ENCODE results near the gene C12orf50. TPM values are rescaled to one million over a fixed set of nuclear protein-coding genes. Genes with fewer than 3 reads are reported as not detected.

The C12orf50 gene
- total and polyA plus RNA-seq, 2 of the 13 experiments (the other 11 are each of a cell fraction or from before 2014, with no cell fraction given) = not detected

GRCh38 chr12:88035271-88035906 lies 6.2 kb upstream of the C12orf50 start (continued):
- TF ChIP-seq ZSCAN5A (CRISPR knock-in tag; IDR thresholded peaks at IDR 0.05; ENCODE audit: borderline replicate concordance) = 0 out of 2 replicates have a peak, but pooled peaks have one; percentile 53
- TF ChIP-seq, protein P1, sequence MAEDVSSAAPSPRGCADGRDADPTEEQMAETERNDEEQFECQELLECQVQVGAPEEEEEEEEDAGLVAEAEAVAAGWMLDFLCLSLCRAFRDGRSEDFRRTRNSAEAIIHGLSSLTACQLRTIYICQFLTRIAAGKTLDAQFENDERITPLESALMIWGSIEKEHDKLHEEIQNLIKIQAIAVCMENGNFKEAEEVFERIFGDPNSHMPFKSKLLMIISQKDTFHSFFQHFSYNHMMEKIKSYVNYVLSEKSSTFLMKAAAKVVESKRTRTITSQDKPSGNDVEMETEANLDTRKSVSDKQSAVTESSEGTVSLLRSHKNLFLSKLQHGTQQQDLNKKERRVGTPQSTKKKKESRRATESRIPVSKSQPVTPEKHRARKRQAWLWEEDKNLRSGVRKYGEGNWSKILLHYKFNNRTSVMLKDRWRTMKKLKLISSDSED (CRISPR knock-in tag; IDR thresholded peaks at IDR 0.05) = no peak
- TF ChIP-seq, protein P2, sequence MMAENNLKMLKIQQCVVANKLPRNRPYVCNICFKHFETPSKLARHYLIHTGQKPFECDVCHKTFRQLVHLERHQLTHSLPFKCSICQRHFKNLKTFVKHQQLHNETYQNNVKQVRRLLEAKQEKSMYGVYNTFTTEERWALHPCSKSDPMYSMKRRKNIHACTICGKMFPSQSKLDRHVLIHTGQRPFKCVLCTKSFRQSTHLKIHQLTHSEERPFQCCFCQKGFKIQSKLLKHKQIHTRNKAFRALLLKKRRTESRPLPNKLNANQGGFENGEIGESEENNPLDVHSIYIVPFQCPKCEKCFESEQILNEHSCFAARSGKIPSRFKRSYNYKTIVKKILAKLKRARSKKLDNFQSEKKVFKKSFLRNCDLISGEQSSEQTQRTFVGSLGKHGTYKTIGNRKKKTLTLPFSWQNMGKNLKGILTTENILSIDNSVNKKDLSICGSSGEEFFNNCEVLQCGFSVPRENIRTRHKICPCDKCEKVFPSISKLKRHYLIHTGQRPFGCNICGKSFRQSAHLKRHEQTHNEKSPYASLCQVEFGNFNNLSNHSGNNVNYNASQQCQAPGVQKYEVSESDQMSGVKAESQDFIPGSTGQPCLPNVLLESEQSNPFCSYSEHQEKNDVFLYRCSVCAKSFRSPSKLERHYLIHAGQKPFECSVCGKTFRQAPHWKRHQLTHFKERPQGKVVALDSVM (CRISPR knock-in tag; IDR thresholded peaks at IDR 0.05) = no peak; the same call in 1 of the 2 replicates
- TF ChIP-seq KDM2A (CRISPR knock-in tag; IDR thresholded peaks at IDR 0.05; ENCODE audit: borderline replicate concordance, low read depth) = peak; percentile 94
- peak; percentile 89; the same call in 1 of the 2 replicates for TF ChIP-seq AHR (CRISPR knock-in tag; IDR thresholded peaks at IDR 0.05)
- no peak for TF ChIP-seq ZNF24 (IDR thresholded peaks at IDR 0.05)
- TF ChIP-seq ZNF768 (CRISPR knock-in tag; IDR thresholded peaks at IDR 0.05) = peak; percentile 73
- TF ChIP-seq ZNF451 (CRISPR knock-in tag; IDR thresholded peaks at IDR 0.05) = peak; percentile 66; the same call in 1 of the 2 replicates
- no peak for TF ChIP-seq SNAPC2 (CRISPR knock-in tag; IDR thresholded peaks at IDR 0.05)
- no peak; the same call in 1 of the 2 replicates for TF ChIP-seq RARA (CRISPR knock-in tag; IDR thresholded peaks at IDR 0.05)
- TF ChIP-seq PBX3 (CRISPR knock-in tag; IDR thresholded peaks at IDR 0.05; ENCODE audit: borderline replicate concordance) = no peak
- TF ChIP-seq, protein P3, sequence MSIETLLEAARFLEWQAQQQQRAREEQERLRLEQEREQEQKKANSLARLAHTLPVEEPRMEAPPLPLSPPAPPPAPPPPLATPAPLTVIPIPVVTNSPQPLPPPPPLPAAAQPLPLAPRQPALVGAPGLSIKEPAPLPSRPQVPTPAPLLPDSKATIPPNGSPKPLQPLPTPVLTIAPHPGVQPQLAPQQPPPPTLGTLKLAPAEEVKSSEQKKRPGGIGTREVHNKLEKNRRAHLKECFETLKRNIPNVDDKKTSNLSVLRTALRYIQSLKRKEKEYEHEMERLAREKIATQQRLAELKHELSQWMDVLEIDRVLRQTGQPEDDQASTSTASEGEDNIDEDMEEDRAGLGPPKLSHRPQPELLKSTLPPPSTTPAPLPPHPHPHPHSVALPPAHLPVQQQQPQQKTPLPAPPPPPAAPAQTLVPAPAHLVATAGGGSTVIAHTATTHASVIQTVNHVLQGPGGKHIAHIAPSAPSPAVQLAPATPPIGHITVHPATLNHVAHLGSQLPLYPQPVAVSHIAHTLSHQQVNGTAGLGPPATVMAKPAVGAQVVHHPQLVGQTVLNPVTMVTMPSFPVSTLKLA (IDR thresholded peaks at IDR 0.05) = peak; percentile 39; the same call in 1 of the 2 replicates
- TF ChIP-seq ZNF414 (CRISPR knock-in tag; IDR thresholded peaks at IDR 0.05) = 0 out of 2 replicates have a peak, but pooled peaks have one; percentile 42
- TF ChIP-seq ZBTB3 (CRISPR knock-in tag; IDR thresholded peaks at IDR 0.05; ENCODE audit: borderline replicate concordance, low read depth) = no peak
- TF ChIP-seq SRSF9 (IDR thresholded peaks at IDR 0.05; ENCODE audit: borderline replicate concordance, insufficient read depth, low read depth, low read length, poor library complexity, severe bottlenecking) = no peak
- TF ChIP-seq ZNF879 (CRISPR knock-in tag; IDR thresholded peaks at IDR 0.05) = 0 out of 2 replicates have a peak, but pooled peaks have one; percentile 58
- peak; percentile 80; the same call in 1 of the 2 replicates for TF ChIP-seq ZNF670 (CRISPR knock-in tag; IDR thresholded peaks at IDR 0.05; ENCODE audit: borderline replicate concordance)
- no peak for TF ChIP-seq ATAD3A (CRISPR knock-in tag; IDR thresholded peaks at IDR 0.05)
- TF ChIP-seq E2F2 (CRISPR knock-in tag; IDR thresholded peaks at IDR 0.05; ENCODE audit: borderline replicate concordance) = no peak
